ENCODE measurements around the gene IL17RB. TPM values are rescaled to one million over a fixed set of nuclear protein-coding genes. Genes with fewer than 3 reads are reported as not detected.

IL17RB gene
- total RNA-seq, 1 donor from 2014 or later, result 23.2 TPM

GRCh38 chr3:53826048-53826447, 20.3 kb upstream of the IL17RB start:
- ATAC-seq (no peak), DNase-seq (ENCODE audit: low spot score) (no peak)

DNA sequence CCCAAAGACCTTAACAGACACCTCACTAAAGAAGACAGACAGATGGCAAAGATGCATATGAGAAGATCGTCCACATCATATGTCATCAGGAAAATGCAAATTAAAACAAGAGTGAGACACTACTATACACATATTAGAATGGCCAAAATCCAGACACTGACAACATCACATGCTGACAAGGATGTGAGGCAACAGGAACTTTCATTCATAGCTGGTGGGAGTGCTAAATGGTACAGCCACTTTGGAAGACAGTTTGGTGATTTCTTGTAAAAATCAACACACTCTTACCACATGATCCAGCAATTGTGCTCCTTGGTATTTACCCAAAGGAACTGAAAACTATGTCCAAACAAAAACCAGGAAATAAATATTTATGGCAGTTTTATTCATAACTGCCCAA, 17.8 kb upstream of the IL17RB start:
- DNase-seq (ENCODE audit: low spot score) (no peak), ATAC-seq (no peak)

- no peak for ATAC-seq
- DNase-seq (ENCODE audit: low spot score), result no peak
These were observed 16.8 kb upstream of the IL17RB start for GRCh38 chr3:53829605-53830004.

GRCh38 chr3:53830944-53831343, 15.4 kb upstream of the IL17RB start:
- DNase-seq (ENCODE audit: low spot score) (no peak), ATAC-seq (no peak)

GRCh38 chr3:53833053-53833645, 13.2 kb upstream of the IL17RB start:
- ATAC-seq, result no peak

DNA sequence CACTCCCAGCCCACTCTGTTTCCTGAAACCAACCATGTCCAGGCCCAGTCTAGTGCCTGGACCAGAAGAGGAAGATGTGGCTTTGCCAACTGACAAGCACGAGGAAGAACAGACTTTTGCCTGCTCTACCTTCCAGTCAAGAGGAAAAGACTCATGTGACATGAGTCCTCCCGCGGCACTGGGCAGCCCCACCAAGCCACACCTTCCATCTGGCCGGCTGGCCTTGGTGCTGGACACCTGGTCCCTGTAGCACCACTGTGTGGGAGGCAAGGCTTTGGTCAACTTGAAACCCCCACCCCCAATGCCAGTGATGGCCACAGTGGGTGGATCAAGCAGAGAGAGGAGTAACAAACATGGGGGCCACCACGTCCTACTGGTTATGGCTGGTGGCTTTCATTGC, 12.7 kb upstream of the IL17RB start:
- peak; percentile 36 for DNase-seq (ENCODE audit: low spot score)
- ATAC-seq, result no peak

More at GRCh38 chr3:53833053-53833645, 13.2 kb upstream of the IL17RB start:
- no peak for DNase-seq (ENCODE audit: low spot score)

DNA sequence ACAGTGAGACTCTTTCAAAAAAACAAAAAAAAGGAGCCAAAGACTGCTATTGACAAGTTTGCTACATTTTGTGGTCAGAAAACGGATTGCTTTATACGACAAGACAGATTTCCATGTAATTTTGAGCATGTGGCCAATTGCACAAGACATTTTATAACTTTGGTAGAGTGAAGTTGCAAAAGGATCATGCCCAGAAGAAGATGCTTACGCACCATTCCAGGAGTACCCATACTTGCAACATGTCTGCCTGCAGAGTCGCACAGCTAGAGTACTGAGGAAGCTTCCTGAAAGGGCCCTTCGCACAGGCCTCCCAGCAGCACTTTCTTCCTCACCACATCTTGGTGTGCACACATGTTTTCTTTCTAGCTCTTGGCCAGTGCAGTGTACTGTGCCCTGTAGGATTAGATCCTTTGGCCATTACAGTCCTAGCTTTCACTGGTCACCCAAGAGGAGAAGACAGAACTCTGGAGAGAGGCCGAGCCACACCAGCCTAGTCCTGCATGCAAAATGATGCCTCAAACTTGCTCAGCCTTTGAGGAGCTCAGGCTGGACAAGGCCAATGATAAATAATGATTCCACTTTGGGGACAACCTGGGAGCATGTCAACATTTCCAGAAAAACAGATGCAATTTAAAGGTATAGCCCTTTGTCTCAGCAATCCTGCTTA, 11.8 kb upstream of the IL17RB start:
- DNase-seq (ENCODE audit: low spot score) (no peak), ATAC-seq (no peak)

GRCh38 chr3:53835257-53835656, 11.1 kb upstream of the IL17RB start:
- DNase-seq (ENCODE audit: low spot score) (no peak), ATAC-seq (peak; percentile 69)

- no peak for DNase-seq (ENCODE audit: low spot score)
- ATAC-seq, result no peak
These were observed 10.1 kb upstream of the IL17RB start for GRCh38 chr3:53836084-53836872.

DNA sequence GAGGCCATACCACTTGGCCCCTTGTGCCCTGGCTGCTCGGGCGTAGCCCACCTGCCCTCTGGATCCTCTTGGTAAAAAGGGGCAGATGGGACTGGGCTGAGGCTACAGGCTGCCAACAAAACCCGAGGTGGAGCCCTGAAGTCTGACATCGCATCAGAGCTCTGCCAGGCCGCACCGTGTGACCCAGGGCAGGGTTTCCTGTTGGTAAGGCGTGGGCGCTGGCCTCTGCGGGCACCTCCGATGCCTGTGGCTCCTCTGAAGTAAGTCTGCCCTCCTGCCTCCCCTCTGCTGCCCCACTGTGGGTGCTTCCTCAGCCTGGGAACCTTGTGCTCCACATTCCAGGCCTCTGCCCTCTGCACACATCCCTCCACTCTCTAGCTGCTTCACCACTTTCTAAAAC, 9.0 kb upstream of the IL17RB start:
- DNase-seq (ENCODE audit: low spot score), result no peak
- no peak for ATAC-seq

DNA sequence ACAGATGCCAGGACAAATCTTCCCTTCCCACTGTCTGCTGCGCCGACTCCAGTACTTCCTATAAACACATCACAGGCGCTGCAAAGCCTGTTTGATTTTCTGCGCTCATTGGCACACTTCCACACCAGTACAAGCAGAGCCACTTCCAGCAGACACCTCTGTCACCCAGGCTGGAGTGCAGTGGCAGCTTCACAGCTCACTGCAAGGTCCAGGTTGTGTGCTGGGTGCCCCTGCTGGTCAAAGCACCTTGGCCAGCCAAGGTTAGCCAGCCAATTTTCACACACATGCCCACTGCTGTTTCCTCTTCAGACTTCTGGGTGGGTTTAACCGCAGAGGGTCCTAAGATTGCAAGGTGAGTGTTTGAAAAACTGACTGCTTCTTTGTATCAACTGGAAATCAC, 5.1 kb upstream of the IL17RB start:
- DNase-seq (ENCODE audit: low spot score) (peak; percentile 81), ATAC-seq (peak; percentile 31)

GRCh38 chr3:53842436-53843194, 3.8 kb upstream of the IL17RB start:
- peak; percentile 57 for ATAC-seq
- DNase-seq (ENCODE audit: low spot score), result peak; percentile 93

DNA sequence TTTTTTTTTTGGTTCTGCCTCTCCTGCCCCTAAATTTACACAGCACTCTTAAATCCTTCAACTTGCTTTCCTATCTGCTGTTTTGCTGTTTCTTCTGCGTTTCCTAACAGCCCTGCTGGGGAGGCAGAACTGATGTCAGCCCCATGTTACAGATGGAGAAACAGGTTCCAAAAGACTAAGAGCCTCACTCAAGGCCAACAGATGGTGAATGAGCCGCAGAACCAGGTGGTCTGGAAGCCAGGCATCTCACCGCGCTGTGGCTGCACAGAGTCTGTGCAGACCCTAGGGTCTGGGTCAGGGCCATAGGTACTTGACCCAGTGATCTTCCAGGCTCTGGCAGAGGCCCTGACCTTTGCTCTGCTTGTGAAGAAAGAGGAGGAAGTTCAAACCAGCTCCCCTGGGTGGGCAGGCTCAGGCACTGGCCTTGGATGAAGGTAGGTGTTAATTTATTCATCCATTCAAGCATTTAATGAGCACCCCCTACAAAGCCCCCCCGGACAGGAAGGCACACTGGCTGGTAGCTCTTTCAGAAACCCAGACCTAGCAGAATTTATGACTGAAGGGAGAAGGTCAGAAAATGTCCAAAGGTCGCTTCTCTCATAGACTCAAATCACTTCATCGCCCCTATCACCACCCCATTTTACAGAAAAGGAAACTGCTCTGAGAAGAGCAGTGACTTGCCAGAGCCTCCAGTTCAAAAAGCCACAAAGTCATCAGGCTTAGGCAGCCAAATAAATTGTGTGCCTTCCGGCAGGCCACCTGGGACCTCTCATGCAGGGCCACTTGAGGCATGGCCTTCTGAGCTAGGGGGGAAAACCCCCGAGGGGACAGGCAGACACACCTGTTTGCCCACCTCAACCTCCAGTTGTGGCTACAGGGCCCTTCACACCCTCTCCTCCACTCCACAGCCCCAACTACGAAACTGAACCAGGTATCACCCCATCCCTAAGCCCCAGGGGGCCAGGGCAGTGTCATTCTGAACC, 2.9 kb upstream of the IL17RB start:
- DNase-seq (ENCODE audit: low spot score) (peak; percentile 69), ATAC-seq (peak; percentile 13)

DNA sequence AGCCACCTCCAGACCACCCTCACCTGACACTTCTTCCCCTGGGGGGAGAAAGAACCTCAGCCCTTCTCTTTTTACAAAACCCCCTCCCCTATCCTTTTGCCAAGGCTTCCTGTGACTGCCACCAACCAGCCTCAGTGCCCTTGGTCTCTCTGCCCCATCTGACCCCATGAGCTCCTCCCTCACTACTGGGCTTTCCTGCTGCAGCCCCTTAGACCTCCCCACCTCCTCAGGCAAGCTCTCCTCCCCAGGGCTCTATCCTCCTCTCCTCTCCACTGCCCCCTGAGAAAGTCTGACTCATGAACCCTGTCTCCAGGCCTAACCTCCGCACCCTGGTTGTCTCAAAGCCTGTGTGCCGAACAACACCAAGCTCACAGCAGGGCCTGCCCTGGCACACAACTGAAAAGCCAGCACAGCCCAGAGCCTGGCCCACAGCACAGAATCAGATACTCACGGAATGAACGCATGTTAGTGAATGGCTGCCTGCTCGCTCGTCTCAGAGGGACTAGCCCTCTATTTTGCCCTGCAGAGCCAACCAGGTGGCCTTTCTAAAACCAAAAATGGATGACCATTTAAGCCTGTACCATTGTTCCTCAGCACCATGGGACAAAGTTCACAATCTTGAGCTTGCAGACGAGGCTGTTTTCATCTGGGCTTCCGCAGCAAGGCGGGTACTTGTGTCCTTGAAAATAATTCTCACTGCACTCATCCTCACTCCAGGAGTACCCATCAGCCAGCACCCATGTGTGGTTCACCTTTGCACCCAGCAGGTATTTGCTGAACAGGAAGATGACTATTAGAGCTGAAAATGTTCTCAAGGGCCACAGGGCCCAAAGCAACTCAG, 1.9 kb upstream of the IL17RB start:
- peak; percentile 7 for ATAC-seq
- DNase-seq (ENCODE audit: low spot score), result peak; percentile 58

- DNase-seq (ENCODE audit: low spot score) (peak; percentile 64), ATAC-seq (peak; percentile 7)
These were observed 1.1 kb upstream of the IL17RB start for GRCh38 chr3:53845103-53845880.

GRCh38 chr3:53845881-53846133, 561 bp upstream of the IL17RB start:
- DNase-seq (ENCODE audit: low spot score) (no peak), ATAC-seq (no peak)

GRCh38 chr3:53846851-53847155, 435 bp downstream of the IL17RB start:
- DNase-seq (ENCODE audit: low spot score) (no peak), ATAC-seq (no peak)

- no peak for ATAC-seq
- no peak for DNase-seq (ENCODE audit: low spot score)
These were observed 3.5 kb downstream of the IL17RB start for GRCh38 chr3:53849916-53850315.

DNA sequence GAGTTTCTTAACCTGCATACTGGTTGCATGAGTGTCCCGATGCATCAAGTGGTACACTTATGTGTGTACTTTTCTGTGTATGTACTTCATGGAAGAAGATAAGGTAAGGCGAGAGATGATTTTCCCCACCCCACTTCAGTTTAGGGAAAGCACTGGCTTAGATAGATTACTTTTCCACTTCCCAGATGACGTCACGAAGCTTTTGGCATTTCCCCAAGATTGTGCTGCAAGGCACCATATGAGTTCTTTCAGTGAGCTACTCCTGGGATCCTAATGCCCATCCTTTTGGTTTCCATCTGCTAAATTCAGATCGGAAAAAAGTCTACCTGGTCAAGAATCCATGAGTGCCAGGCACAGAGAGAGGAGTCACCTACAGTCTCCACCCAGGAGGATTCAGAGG, 4.5 kb downstream of the IL17RB start:
- DNase-seq (ENCODE audit: low spot score) (no peak), ATAC-seq (no peak)
